Panc1 (cell line): Measurements from ENCODE around the gene PRND.

Experiments
- CTCF ChIP-seq: fragments of 450-650 bp; IDR thresholded peaks from 2 replicates; pipeline ENCODE4 v1.5.1; 2017; ENCODE audit warnings: mild to moderate bottlenecking
- POLR2AphosphoS5 ChIP-seq: IDR thresholded peaks from 2 replicates; pipeline ENCODE4 v1.6.1; 2012; ENCODE audit warnings: mild to moderate bottlenecking, low read depth, low read length, moderate library complexity
- TCF7L2 ChIP-seq: IDR thresholded peaks from 2 replicates; pipeline ENCODE4 v1.6.1; 2011; ENCODE audit warnings: mild to moderate bottlenecking, low read depth, low read length, inconsistent platforms
- TF ChIP-seq, protein P1 (sequence below), 2 experiments: IDR thresholded peaks; 2 replicates each; pipeline ENCODE4 v1.6.1; 2011 to 2012; ENCODE audit warnings: low read depth in 2 of 2, control low read depth in 1 of 2, low read length in 1 of 2, mild to moderate bottlenecking in 1 of 2, moderate library complexity in 1 of 2; ENCODE audit not compliant: insufficient read depth in 1 of 2

GRCh38 chr20:4740774-4741431 lies 19.2 kb downstream of the PRND start:
- TF ChIP-seq, protein P1, sequence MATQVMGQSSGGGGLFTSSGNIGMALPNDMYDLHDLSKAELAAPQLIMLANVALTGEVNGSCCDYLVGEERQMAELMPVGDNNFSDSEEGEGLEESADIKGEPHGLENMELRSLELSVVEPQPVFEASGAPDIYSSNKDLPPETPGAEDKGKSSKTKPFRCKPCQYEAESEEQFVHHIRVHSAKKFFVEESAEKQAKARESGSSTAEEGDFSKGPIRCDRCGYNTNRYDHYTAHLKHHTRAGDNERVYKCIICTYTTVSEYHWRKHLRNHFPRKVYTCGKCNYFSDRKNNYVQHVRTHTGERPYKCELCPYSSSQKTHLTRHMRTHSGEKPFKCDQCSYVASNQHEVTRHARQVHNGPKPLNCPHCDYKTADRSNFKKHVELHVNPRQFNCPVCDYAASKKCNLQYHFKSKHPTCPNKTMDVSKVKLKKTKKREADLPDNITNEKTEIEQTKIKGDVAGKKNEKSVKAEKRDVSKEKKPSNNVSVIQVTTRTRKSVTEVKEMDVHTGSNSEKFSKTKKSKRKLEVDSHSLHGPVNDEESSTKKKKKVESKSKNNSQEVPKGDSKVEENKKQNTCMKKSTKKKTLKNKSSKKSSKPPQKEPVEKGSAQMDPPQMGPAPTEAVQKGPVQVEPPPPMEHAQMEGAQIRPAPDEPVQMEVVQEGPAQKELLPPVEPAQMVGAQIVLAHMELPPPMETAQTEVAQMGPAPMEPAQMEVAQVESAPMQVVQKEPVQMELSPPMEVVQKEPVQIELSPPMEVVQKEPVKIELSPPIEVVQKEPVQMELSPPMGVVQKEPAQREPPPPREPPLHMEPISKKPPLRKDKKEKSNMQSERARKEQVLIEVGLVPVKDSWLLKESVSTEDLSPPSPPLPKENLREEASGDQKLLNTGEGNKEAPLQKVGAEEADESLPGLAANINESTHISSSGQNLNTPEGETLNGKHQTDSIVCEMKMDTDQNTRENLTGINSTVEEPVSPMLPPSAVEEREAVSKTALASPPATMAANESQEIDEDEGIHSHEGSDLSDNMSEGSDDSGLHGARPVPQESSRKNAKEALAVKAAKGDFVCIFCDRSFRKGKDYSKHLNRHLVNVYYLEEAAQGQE (IDR thresholded peaks at IDR 0.05; ENCODE audit: insufficient read depth in 1 of 2, low read depth in 2 of 2, low read length in 1 of 2) = no peak
- TF ChIP-seq CTCF (peak; percentile 91), POLR2AphosphoS5 (no peak), TCF7L2 (no peak)
